Measurements from ENCODE around the gene TMEM186.

DNA sequence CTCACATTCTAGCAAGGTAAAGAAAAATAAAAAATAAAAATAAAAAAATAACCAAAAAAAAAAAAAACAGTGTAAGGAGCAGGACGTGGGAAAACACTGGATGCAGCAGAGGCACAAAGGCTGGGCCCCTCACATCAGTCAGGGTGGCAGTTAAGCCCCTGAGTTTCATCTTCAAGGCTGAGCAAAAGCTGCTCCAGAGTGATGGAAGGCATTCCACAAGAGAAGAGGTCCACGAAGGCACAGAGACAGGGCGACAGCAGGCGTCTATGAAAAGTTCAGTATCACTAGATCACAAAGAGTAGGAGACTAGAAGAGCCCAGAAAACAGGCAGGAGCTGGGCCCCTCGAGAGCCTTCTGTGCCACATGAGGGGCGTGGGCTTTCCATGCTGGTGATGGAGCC is 12.0 kb downstream of the TMEM186 start:
- TF ChIP-seq, protein P1, sequence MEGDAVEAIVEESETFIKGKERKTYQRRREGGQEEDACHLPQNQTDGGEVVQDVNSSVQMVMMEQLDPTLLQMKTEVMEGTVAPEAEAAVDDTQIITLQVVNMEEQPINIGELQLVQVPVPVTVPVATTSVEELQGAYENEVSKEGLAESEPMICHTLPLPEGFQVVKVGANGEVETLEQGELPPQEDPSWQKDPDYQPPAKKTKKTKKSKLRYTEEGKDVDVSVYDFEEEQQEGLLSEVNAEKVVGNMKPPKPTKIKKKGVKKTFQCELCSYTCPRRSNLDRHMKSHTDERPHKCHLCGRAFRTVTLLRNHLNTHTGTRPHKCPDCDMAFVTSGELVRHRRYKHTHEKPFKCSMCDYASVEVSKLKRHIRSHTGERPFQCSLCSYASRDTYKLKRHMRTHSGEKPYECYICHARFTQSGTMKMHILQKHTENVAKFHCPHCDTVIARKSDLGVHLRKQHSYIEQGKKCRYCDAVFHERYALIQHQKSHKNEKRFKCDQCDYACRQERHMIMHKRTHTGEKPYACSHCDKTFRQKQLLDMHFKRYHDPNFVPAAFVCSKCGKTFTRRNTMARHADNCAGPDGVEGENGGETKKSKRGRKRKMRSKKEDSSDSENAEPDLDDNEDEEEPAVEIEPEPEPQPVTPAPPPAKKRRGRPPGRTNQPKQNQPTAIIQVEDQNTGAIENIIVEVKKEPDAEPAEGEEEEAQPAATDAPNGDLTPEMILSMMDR (IDR thresholded peaks at IDR 0.05), result no peak
- TF ChIP-seq TCF7L2 (IDR thresholded peaks at IDR 0.05; ENCODE audit: low read depth, low read length), result no peak
